ENCODE results near the gene HTR7. TPM values are rescaled to one million over a fixed set of nuclear protein-coding genes. Genes with fewer than 3 reads are reported as not detected.

Gene HTR7
- total RNA-seq, 1 donor from 2014 or later, result 0.93 TPM

- no peak for DNase-seq (ENCODE audit: low spot score, unreplicated experiment)
- no peak overlapping the region for H3K27ac Mint-ChIP-seq
- H3K4me3 Mint-ChIP-seq (ENCODE audit: low read depth), result no peak overlapping the region
- no peak for TF ChIP-seq CTCF (IDR thresholded peaks at IDR 0.05; ENCODE audit: unreplicated experiment)
- no peaks in the 10 kb centered on the region for H3K4me1 Mint-ChIP-seq (ENCODE audit: low read depth)
- H3K9me3 Mint-ChIP-seq (ENCODE audit: low read depth), result peaks cover 17% of the 10 kb centered on the region
- H3K27me3 Mint-ChIP-seq, result peaks cover 6% of the 10 kb centered on the region
- peaks cover 6% of the 10 kb centered on the region for H3K36me3 Mint-ChIP-seq (ENCODE audit: insufficient read depth)
Measured at GRCh38 chr10:90847436-90847835, 10.4 kb downstream of the HTR7 start.

DNA sequence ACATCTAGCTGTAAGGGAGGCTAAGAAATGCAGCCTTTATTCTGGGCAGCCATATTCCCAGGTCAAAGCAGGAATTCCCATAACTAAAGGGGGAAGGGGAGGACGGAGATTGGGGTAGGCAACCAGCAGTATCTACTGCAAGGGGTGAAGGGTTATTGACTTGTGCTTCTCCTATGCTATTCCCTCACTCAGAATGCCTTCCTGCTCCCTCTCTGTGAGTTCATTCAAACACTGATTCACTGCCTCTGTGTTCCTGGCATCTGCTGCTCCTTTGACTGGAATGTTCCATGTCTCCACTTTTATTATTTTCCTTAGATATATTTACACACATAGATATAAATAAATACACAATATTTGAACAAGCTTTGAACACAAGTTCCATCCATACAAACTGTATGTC is 11.1 kb downstream of the HTR7 start:
- no peak for DNase-seq (ENCODE audit: low spot score, unreplicated experiment)
- H3K27ac Mint-ChIP-seq, result no peak overlapping the region
- H3K27me3 Mint-ChIP-seq, result peaks cover 6% of the 10 kb centered on the region
- H3K4me1 Mint-ChIP-seq (ENCODE audit: low read depth), result no peaks in the 10 kb centered on the region
- TF ChIP-seq CTCF (IDR thresholded peaks at IDR 0.05; ENCODE audit: unreplicated experiment), result no peak
- peaks cover 12% of the 10 kb centered on the region for H3K9me3 Mint-ChIP-seq (ENCODE audit: low read depth)
- no peak overlapping the region for H3K4me3 Mint-ChIP-seq (ENCODE audit: low read depth)
- peaks cover 5% of the 10 kb centered on the region for H3K36me3 Mint-ChIP-seq (ENCODE audit: insufficient read depth)

DNA sequence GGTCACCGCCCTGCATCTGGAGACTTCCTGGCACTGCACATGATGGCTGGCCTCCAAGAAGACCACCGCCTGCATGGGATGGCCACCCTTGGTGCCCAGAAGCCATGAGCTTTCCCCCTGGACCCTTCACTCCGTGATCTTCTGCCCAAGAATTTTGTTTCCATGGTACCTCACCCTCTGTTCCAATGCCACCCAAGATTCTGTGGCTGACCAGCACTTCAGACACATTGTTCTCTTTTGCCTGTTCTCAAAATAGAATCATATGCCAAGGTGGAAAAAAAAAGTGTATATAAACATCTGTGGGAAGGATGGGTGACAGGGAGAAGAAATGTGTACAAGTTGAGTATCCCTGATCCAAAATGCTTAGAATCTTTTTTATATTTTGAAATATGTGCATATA is 12.1 kb downstream of the HTR7 start:
- no peak overlapping the region for H3K27ac Mint-ChIP-seq
- no peak for TF ChIP-seq CTCF (IDR thresholded peaks at IDR 0.05; ENCODE audit: unreplicated experiment)
- H3K4me1 Mint-ChIP-seq (ENCODE audit: low read depth), result no peaks in the 10 kb centered on the region
- H3K4me3 Mint-ChIP-seq (ENCODE audit: low read depth), result no peak overlapping the region
- no peak for DNase-seq (ENCODE audit: low spot score, unreplicated experiment)
- H3K36me3 Mint-ChIP-seq (ENCODE audit: insufficient read depth), result peaks cover 4% of the 10 kb centered on the region
- peaks cover 6% of the 10 kb centered on the region for H3K9me3 Mint-ChIP-seq (ENCODE audit: low read depth)
- peaks cover 6% of the 10 kb centered on the region for H3K27me3 Mint-ChIP-seq

DNA sequence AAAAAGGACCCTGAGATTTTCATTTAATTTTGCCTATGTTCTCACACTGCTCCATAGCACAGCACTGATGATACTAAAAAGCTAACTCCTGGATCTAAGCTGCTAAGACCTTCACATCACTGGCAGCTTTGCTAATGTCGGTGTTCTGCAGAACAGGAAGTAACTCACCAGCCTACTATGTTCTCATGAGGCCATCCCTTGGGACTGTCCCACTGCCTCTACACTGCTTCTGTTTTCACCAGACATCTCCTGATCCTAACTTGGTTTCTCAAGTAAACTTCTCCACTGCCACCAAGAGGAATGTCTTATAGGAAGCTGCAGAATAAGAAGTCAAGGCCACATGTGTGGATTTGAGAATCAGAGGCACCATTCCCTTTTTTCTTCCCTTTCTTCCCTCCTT is 15.1 kb downstream of the HTR7 start:
- Mint-ChIP-seq H3K27me3 (peaks cover 22% of the 10 kb centered on the region), H3K4me1 (ENCODE audit: low read depth) (no peaks in the 10 kb centered on the region), H3K36me3 (ENCODE audit: insufficient read depth) (no peaks in the 10 kb centered on the region), H3K4me3 (ENCODE audit: low read depth) (no peak overlapping the region), H3K9me3 (ENCODE audit: low read depth) (no peaks in the 10 kb centered on the region), H3K27ac (no peak overlapping the region)
- no peak for TF ChIP-seq CTCF (IDR thresholded peaks at IDR 0.05; ENCODE audit: unreplicated experiment)
- no peak for DNase-seq (ENCODE audit: low spot score, unreplicated experiment)

DNA sequence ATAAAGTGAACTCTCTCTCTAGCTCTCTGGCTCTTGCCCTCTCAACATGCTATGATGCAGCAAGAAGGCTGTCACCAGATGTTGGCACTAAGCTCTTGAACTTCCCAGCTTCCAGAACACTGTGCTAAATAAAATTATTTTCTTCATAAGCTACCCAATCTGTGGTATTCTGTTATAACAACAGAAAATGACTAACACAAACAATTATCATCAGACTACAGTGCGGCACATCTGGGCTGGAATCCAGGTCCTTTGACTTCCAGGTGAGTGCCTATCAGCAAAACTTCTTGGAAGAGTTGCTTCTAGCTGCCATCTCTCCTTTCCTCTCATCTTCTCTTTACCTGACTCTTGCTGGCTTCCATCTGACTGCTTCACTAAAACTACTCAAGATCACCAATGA is 20.4 kb downstream of the HTR7 start:
- Mint-ChIP-seq H3K36me3 (ENCODE audit: insufficient read depth) (no peaks in the 10 kb centered on the region), H3K4me3 (ENCODE audit: low read depth) (no peak overlapping the region), H3K9me3 (ENCODE audit: low read depth) (no peaks in the 10 kb centered on the region), H3K27ac (no peak overlapping the region), H3K4me1 (ENCODE audit: low read depth) (no peaks in the 10 kb centered on the region), H3K27me3 (peaks cover 18% of the 10 kb centered on the region)
- TF ChIP-seq CTCF (IDR thresholded peaks at IDR 0.05; ENCODE audit: unreplicated experiment), result no peak
- DNase-seq (ENCODE audit: low spot score, unreplicated experiment), result no peak

All from progenitor cell of endocrine pancreas (in vitro differentiated cells).